HG02885 (cell line): ENCODE measurements around the gene CHRNA7.
"Not testable (repeated sequence)": the region's sequence is repeated elsewhere in the genome, so short reads cannot be mapped to it uniquely, and the experiment has no call there.

Experiments used
- ATAC-seq: cut with Tn5 transposase; IDR thresholded peaks from one replicate; pipeline ENCODE4 v1.9.1; 2021; ENCODE audit warnings: mild to moderate bottlenecking; ENCODE audit not compliant: unreplicated experiment, poor library complexity

Gene CHRNA7

DNA sequence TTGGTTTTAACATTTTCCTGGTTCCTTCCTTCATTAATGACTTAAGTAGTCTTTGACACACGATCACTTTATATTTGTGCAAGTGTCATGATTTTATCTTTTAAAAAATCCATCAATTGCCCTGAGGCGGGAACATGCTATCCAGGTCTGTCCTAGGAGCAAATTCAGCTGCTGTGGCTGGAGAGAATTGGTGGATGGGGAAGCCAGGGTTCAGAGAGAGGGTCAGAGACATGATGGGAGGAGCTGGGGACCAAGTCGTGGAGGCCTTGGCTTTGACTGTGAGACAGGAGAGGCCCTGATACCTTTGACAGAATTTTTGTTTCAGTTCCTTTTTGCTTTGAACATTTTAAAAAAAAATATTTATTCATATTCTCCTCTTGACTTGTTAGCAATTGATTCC is 89.0 kb downstream of the CHRNA7 start:
- ATAC-seq, result no peak

DNA sequence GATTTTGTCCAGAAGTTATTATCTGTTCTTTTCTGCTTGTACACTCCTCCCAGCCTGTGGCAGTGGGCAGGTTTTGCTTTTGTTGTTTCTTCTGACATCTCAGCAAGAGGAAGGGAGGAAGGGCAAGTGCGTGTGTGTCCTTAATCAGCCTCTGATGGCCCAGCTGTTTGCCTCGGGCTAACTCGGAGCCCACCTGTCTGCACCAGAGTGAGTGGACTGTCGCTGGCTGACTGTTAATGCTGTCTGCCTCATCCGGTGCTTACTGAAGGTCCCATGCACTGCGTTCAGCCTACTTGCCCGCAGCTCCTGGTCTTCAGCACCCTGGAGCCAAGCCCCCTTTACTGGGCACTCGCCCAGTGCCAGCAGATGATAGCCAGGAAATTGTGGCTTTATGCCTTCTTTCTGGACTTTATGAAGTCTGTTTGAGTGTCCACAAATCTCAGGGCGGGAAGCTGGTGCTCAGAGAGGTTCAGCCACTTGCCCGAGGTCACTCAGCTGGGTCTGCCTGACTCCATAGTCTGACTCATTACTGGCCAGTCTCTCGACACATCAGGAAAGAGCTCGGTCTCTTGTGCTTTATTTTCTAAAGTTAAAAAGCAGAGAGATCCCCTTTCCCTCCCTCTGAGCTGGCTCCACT is 89.5 kb downstream of the CHRNA7 start:
- no peak for ATAC-seq

DNA sequence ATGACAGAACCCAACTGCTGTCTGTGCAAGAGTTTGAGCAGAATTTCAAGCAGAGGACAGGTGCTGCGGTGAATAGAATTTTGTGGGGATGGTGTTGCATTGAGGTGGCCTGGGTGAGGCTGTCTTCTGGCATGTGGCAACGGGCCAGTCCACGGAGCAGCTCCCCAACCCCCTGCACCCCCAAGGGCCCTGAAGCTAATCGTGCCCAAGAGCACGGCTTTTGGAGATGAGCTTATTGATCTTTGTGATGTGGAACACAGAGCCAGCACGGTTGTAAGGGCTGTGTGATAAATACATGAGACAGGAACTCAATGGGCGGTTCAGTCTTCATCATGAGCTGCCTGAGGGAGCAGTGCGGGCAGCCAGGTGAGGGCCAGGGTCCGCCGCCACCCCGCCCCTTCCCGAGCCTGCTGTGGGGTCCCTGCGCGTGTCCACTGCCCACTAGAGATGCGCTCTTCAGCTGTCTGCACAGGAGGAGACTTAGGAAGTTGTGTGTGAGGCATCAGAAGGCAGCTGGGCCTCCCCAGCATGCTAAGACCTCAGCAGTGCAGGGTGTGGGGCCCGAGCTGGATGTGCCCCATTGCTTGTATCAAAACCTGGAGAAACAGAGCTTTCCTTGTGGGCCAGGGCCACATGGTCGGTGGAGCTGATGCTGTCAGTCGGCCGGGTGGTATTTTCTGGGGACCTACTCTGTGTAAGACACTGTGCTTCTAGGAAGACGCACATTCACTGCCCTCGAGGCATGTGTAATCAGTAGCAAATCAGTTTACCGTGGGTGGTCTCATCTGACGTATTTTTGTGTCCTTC is 90.5 kb downstream of the CHRNA7 start:
- ATAC-seq, result no peak

DNA sequence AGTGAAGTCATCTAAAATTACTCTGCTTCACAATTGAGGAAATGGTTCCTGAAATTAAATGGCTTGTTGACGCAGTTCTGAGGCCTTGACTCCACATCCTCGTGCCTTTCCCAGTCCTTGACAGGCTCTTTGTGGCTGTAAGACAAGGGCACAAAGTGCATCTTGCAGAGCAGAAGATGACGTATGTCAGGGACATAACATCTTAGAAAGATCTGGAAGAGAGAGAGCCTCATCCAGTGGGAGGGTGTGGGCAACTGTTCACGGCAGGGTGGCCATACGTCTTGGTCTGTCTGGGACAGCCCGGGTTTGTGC is 91.0 kb downstream of the CHRNA7 start:
- ATAC-seq, result no peak

DNA sequence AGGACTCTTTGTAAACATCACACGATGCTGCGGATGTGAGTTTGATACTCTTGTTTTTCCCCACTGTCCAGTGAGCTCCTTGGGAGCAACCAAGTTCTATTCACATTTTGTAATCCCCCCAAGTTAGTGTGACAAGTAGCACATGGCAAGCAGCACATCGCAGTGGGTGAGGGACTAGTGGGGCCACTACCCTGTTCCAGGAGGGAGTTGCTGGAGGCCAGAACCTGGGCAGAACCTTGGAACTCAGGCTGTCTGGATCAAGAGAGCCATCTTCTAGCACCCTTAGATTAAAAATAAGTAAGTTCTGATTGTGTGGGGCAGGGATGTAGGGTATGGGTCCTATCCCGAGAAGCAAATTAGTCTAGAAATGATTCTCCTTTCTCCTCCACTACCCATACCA is 91.7 kb downstream of the CHRNA7 start:
- ATAC-seq, result no peak

DNA sequence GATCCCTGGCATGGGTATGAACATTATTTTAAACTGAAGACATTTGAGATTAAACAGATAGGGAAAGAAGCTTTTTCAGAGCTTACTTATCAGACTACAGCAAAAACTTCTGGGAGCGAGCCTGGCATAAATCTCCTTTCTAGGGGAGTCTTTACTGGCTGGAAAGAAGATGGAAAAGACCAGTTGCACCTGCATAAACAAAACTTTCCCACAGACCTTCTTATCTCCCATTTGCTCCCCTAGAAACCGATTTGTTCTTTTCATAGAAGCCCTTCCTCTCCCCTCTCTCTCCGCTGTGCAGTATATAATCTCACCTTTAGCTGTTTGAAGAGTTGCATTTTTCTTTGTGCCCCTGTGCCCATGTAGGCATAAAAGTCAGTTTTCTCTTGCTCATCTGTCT is 93.2 kb downstream of the CHRNA7 start:
- ATAC-seq, result no peak

DNA sequence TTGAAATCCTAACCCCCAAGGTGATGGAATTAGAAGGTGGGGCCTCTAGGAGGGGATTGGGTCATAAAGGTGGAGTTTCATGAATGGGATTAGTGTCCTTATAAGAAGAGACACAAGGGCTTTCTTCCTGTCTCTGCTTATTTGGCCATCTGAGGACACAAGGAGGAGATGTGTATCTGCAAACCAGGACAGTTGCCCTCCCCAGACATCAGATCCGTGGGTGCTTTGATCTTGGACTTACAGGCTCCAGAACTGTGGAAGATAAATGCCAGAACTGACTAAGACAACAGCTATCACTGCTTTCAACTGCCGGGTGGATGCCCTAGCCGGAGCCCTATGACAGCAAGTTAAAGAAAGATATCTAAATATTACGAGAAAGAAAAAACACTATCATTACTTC is 94.4 kb downstream of the CHRNA7 start:
- ATAC-seq, result no peak

DNA sequence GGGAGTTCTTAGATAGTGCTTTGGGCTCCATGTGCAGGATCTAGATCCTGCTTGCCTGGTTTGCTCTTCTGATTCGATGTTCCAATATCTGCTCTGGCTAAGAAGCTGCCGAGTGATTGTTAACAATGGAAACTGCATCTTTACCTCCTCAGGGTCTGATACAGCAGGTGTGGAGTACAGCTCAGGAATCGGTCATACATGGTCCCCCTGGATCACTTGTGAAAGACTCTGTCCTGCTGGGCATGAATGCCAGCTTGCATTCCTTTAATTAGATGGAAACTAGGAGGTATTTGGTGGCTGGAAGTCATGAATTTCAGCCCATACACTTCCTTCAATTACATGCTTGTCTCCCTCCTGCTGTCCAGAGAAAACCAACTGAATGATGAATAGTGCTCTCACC is 95.3 kb downstream of the CHRNA7 start:
- no peak for ATAC-seq

DNA sequence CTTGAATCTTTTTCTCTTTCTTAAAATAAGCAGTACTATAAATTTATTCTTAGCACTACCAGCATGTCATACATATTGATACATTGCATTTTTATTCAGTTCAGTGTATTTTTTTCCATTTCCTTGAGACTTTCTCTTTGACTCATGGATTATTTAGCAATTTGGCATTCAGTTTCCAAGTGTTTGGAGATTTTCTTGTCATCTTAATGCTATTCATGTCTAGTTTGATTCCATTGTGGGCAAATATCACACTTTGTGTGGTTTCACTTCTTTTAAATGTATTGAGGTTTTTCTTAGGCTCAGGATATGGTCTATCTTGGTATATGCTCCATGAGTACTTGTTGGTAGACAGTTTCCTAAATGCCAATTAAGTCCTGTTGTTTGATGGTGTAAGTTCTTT is 99.5 kb downstream of the CHRNA7 start:
- ATAC-seq, result no peak

DNA sequence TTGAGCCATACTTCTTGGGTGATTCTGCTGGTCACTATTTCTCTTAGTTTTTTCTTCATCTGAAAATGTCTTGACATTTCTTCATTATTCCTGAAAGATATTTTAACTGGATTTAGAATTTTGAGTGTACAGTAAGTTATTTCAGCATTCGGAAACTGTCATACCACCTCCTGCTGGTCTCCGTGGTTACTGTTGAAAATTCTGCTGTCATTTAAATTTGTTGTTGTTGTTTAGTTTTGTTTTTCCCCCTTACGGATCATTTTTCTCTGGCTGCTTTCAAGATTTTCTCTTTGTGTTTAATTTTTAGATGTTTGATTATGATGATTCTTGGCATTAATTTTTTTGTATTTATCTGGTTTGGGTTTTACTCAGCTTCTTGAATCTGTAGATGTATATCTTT is 100.5 kb downstream of the CHRNA7 start:
- ATAC-seq, result no peak

DNA sequence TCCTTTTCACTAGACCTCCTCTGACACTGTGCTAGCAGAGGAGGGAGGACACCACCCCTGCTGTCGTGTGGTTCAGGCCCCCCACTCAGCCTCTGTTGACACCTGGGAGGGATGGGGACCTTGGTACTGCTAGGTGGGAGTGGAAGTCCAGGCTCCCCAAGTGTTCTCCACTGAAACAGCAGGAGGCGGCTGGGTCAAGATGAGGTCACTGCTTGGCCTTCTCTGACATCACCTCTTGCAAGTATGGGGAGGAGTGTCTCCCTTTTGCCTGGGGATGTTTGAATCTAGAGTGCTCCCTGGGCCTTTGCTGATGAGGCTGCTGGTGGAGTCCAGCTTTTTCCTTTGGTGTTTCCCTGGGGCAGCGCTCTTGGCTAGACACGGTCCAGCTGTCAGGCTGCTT is 101.5 kb downstream of the CHRNA7 start:
- ATAC-seq, result no peak

DNA sequence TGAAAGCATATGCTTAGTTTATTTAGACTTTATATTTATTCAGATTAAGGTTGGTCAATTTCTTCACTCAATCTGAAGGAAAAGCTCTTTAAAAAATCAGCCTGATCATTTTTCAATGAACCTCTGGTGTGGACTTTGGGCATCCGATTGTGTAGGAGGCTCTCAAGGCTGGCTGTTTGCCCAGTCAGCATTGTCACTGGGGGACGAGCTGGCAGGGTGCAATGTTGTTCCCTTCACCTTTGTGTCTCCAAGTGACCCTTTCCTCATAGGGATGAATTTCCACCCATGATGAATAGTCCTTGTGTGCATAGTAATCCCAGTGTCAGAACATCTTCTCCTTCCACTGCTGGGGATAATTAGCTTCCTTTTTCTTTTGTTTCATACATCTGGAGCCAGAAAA is 102.5 kb downstream of the CHRNA7 start:
- ATAC-seq, result no peak

DNA sequence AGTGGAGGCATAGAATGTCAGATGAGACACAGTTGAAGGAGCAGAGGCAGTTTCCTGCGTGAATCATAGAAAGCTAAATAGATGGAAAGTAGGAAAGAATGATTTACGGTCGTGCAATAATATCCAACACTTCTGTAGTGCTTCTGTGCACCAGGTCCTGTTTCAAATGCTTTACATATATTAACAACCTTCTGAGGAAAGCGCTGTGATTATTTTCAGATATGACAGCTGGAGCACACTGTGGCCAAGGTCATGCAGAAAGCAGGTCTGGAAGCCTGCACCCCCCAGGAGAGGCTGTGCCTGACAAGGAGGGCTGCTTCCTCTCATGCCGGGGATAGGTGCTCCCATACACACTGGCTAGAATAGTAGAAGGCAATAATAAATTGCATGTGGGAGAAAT is 104.5 kb downstream of the CHRNA7 start:
- no peak for ATAC-seq

DNA sequence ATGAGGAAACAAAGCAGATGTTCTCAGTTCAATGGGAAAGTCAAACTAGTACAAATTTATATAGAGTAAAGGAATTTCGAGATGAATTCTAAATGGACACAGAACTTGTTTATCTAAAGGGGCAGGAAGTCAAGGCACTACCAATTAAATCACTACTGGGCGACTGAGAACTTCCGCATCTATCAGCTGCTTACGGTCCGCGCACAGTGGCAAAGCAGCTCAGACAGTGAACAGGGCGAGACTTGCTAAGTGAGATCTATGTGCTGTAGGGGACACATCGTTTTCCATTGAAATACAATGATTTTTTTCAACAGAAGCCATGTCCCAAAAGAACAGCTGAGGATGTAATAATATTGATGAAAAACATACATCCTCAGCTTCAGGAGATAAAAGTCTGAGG is 105.0 kb downstream of the CHRNA7 start:
- no peak for ATAC-seq

DNA sequence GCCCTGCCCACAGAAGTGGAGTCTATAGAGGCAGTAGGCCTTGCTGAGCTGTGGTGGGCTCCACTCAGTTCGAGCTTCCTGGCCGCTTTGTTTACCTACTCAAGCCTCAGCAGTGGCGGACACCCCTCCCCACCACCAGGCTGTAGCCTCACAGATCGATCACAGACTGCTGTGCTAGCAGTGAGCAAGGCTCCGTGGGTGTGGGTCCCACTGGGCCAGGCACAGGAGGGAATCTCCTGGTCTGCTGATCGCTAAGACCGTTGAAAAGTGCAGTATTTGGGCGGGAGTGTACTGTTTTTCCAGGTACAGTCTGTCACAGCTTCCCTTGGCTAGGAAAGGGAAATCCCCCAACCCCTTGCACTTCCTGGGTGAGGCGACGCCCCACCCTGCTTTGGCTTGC is 115.2 kb downstream of the CHRNA7 start:
- ATAC-seq, result not testable (repeated sequence)

DNA sequence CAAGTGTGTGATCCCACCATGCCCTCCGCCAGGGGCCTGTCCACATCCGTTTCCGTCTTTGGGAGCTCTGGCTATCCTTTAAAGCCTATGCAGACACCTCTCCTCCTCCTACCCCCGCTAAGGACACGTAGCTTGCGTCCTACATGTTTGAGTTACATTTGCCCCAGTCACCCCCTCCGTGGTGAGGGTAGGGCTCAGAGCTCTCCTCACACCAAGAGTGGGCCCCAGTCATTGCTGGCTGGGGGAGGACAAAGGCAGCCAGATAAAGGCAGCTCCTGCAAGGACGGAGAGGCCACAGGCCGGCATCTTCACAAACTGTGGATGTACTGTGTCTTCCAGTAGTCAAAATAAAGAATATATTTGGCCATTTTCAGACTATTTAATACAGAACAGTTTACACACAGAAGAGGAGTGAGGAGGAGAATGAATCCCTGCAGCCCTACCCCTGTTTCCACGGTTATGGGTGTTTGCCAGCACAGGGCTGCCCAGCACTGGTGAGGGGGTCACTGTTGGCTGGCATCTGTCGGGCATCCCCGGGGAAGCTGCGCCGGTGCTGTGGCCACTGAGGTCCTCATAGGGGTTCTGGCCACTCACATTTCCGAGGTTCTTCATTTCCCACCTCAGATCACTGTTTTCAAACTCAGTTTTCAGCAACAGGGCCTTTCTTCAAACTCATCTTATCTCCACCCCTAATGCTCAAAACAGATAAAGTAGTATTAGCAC is 118.7 kb downstream of the CHRNA7 start:
- ATAC-seq, result no peak

DNA sequence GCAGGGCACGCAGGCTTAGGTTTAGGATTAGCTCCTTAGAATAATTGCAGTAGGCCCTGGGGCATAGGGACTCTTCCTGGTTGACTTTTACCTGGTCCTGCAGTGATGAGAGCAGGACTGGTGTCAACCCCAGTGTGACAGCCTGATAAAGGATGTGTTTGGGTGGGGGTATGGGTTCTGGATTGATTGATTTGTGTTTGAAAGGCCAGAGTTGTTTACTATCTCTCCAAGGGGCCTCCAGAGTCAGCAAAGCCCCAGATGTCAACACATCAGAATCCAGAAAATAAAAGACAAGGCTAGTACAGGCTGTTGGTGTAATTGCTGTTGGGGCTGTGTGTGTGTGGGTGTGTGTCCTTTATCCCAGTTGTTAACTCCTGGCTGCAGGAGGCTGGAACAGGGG is 122.3 kb downstream of the CHRNA7 start:
- no peak for ATAC-seq

DNA sequence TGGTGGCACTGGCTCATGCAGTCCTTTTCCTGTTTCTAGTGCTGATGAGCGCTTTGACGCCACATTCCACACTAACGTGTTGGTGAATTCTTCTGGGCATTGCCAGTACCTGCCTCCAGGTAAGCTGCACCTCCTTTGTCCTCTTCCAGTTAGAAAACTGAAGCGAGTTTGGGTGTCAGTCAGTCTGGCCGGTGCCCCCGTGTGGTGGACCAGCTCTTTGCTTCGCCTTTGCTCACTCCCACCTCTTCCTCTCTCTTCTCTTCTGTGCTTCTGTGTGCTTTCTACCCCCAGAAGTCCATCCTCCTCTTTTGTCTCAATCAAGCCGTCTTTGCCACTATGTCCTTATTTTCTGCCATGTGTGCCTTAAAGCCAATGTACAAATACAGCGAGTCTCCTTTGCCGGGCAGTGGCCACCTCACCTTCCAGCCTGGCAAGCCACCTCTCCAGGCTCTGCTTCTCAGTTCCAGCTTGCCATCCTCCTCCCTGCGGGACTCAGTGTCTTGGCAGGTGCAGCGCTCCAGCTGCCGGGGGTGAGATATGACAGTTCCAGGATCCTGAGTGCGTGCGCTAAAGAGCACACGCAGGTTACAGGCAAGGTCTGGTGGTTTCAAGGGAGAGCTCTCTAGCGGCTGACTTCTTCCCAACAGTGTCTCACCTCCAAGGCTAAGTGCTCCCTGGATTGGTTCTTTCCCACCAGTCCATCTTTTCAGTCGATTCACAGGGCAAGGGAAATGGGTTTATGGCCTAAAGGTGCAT is 123.7 kb downstream of the CHRNA7 start:
- ATAC-seq, result not testable (repeated sequence)

DNA sequence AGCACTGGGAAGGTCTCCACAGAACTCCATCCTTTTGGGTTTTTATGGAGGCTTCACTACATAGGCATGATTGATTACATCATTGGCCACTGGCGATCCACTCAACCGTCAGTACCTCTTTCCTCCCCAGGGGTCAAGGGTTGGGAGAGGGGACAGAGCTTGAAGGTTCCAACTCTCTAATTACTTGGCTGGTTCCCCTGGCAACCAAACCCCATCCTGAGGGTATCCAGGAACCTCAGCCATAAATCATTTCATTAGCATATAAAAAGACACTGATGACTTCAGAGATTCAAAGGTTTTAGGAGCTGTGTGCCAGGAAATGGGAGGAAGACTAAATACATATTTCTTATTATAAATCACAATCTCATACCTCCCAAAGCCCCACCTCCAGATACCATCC is 131.8 kb downstream of the CHRNA7 start:
- ATAC-seq, result not testable (repeated sequence)

DNA sequence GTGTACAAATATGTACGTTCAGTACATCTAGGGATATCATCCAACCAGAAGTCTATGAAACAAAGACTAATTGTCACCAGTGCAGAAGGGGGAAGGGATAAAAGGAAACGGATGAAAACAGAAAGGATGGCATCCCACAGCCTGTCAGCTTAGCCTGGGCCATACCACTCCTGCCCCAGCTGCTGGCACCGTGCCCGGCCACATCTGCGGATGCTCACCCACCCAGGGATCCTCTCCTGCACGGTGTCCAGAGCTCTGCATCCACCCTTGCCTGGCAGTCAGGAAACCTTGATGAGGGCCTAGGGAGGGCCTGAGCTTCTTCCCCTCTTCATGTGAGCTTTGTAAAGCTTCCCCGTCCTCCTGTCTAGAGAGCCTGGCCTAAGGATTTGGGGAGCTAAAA is 133.8 kb downstream of the CHRNA7 start:
- not testable (repeated sequence) for ATAC-seq

DNA sequence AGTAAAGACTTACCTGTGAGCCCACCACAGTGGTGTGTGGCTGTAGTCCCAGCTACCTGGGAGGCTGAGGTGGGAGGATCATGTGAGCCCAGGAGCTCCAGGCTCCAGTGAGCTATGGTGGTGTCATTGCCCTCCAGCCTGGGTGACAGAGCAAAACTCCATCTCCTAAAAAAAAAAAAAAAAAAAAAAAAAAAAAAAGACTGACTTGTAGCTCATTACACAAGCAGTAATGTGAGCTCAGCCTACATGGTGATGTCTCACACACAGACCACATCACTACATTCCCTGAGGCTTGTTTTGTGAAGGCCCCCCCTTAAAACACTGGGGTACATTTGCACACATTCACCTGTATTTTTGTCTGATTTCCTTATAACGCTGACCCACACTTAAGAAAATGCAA is 134.4 kb downstream of the CHRNA7 start:
- not testable (repeated sequence) for ATAC-seq
